Vagina (tissue), 2 donors: Measurements from ENCODE around the gene DAB2IP.

Source experiments
- CTCF ChIP-seq, 3 experiments: fragments of 450-650 bp in 2 of 3; fragments of 200-600 bp in 1 of 3; sonication (generic) in 1 of 3; IDR thresholded peaks; one replicate each; pipeline ENCODE4 v1.5.1; 2017 to 2019; ENCODE audit warnings: antibody characterized with exemption in 3 of 3, mild to moderate bottlenecking in 2 of 3, moderate library complexity in 2 of 3
- POLR2AphosphoS5 ChIP-seq, 2 donors: sonication (generic); formaldehyde crosslinking; IDR thresholded peaks; one replicate each; pipeline ENCODE4 v1.9.0; 2017; ENCODE audit warnings: antibody characterized with exemption in 2 of 2, mild to moderate bottlenecking in 2 of 2, low read depth in 1 of 2; ENCODE audit not compliant: insufficient read depth in 1 of 2

GRCh38 chr9:121648172-121648571, 3.3 kb upstream of the DAB2IP start:
- no peak for TF ChIP-seq CTCF (IDR thresholded peaks at IDR 0.05)
- no peak for TF ChIP-seq POLR2AphosphoS5 (IDR thresholded peaks at IDR 0.05; ENCODE audit: insufficient read depth in 1 of 2, low read depth in 1 of 2)
